GM18867 (cell line): Measurements from ENCODE around the gene THAP8.
"Not testable (repeated sequence)": the region's sequence is repeated elsewhere in the genome, so short reads cannot be mapped to it uniquely, and the experiment has no call there.

Source experiments
- ATAC-seq: cut with Tn5 transposase; IDR thresholded peaks from one replicate; pipeline ENCODE4 v1.9.1; 2021; ENCODE audit warnings: mild to moderate bottlenecking, moderate library complexity; ENCODE audit not compliant: unreplicated experiment

THAP8 gene

DNA sequence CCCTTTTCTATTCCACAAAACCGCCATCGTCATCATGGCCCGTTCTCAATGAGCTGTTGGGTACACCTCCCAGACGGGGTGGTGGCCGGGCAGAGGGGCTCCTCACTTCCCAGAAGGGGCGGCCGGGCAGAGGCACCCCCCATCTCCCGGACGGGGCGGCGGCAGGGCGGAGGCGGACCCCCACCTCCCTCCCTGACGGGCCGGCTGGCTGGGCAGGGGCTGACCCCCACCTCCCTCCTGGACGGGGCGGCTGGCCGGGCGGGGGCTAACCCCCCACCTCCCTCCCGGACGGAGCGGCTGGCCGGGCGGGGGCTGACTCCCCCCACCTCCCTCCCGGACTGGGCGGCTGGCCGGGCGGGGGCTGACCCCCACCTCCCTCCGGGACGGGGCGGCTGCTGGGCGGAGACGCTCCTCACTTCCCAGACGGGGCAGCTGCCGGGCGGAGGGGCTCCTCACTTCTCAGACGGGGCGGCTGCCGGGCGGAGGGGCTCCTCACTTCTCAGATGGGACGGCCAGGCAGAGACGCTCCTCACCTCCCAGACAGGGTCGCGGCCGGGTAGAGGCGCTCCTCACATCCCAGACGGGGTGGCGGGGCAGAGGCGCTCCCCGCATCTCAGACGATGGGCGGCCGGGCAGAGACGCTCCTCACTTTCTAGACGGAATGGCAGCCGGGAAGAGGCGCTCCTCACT, 14.9 kb upstream of the THAP8 start:
- not testable (repeated sequence) for ATAC-seq

DNA sequence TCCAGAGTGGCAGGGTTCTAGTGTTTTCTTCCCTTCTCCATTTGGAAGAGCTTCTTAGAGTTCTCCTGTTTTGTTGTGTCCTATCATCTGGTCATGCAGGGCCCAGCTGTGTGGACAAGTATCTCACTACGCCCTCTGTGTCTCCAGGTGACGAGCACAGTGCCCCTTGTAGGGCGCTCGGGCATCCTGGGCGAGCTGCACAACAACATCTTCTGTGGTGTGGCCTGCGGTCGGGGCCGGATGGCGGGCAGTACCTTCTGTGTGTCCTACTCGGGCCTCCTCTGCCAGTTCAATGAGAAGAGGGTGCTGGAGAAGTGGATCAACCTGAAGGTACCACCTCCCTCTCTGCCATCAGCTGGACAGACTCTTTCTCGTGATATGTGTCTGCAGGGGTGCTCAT, 13.6 kb upstream of the THAP8 start:
- no peak for ATAC-seq

DNA sequence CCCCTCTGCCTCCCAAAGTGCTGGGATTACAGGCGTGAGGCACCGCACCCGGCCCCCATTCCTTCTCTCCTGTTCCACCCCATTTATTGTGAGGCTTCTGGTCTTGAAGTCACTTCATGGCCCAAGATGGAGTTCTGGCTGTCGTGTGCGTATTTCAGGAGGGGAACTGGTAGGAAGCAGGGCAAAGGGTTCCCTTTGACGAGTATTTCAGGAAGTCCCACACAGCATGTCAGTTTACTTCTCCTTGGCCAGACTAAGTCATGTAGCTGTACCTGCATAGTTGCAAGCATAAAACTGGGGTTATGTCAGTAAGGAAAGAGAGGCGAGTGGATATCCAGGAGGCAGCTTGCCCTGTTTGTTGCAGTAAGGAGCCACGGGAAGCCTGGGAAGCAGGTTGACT, 10.7 kb upstream of the THAP8 start:
- ATAC-seq: no peak

DNA sequence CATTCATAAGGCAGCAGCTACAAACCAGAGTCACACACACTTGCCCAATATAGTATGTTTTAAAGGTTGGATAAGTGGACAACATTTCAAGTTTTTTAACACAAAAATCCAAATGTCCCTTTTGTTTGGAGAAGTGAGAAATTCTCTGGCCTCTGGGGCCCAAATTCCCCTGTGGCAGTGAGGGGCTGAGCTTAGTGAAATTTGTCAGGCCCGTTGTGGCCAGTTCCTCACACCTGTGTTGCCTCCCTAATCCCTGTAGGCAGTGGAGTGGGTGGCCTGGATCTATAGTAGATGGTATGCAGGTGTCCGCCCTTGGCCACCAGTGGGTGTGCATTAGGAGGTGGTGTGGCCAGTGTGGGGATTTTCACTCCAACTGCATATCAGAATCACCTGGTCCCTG, 7.3 kb upstream of the THAP8 start:
- ATAC-seq: no peak

DNA sequence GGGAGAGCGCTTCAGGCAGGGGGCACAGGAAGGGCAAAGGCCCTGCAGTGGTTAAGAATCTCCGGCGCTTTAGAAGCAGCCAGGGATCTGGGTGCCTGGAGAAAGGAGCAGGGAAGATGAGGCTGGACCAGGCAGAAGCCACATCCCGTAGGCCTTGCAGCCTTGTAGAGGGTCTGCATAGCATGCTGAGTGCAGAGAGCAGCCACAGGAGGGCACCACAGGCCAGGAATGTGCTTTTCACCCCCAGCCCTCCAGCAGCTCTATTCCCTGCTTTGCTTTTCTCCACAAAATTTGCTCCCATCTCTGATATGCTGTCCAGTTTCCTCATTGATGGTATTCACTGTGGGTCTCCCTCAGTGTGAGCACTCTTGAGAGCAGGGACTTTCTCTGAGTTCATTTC, 6.3 kb upstream of the THAP8 start:
- ATAC-seq: no peak

DNA sequence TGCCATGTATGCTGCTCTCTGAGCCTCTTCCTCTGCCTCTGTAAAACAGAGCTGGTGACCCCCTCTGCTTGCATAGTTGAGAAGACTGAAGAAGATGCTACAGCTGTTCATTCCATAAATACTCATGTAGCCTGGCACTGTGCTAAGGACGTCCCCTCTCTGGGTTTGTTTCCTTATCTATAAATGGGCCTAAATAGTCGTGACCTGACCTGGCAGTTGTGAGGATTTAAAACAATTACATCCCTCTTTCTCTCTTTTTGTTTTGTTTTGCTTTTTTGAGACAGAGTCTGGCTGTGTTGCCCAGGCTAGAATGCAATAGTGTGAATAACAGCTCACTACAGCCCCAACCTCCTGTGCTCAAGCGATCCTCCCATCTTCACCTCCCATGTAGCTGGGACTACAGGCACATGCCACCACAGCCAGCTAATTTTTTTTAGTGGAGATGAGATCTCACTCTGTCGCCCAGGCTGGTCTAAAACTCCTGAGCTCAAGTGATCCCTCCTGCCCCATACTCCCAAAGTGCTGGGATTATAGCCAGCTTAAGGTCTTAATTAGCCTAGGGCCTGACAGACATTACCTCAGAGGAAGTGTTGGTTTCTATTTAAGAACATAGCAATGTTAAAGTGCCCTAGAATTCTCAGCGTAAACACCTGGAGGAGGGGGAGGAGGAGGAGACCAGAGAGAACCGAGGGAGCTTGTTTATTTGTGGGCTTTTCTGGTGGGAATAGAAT, 5.3 kb upstream of the THAP8 start:
- ATAC-seq: no peak

DNA sequence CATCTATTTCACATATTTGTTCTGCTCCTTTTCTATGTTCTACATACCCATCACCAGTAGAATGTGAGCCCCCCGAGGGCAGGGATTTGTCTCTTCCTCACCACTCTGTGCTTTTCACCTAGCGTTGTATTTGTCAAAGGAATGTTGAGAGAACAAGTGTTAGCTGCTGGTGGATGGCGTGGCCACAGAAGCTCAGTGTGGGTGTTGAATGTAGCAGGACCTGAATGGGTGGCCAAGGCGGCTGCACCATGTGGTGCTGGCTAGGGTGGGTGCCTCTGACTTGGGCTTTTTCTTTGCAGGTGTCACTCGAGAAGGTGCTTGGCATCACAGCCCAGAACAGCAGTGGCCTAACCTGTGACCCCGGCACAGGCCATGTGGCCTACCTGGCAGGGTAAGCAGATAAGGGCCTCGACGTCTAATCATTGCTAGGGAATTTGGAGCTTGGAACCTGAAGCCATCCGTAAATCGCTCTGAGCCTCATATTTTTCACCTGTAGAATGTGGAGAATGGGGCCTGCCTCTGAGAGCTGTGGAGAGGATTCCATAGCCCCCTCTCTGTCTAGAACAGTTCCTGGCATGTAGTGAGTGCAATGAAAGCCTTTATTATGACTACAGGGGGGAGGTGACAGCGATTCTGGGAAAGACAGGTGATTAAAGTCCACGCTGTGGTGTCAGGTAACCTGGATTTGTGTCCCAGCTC, 4.5 kb upstream of the THAP8 start:
- ATAC-seq: no peak

DNA sequence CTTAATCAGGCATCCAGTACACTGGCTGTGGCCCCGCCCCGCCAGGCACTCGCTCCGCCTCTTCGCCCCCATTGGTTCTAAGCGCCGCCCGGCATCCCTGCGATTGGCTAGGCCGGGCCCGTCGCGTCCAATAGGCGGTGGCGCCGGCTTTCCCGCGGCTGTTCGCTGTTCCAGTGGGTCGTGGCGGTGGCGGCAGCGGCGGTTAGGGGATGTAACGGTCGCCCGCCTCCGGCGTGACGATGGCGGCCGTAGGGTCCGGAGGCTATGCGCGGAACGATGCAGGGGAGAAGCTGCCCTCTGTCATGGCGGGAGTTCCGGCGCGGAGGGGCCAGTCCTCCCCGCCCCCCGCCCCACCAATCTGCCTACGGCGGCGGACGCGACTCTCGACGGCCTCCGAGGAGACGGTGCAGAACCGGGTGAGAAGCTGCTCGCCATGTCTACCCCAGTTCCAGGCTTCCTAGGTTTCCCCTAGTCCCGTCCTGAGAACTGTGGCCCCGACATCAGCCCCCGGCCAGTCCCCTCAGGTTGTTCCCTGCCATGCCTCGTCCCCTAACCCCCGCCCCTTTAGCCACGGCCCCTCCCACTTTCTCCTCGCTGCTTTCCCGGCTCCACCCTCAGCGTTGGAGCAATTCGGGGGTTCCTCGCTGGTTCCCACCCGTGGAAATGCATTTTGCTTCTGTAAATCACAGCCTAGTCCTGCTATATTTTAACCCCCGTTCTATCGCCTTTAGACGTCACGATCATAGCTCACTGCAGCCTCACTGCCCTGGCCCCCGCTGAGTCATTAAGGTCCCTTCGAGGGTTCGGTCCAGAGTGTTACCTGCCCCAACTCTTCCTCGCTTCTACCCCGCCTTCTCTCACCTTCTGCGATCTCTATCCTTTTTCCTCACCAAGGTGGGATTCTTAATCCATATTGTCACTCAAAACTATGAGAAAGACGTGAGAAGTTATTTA, 925 bp upstream of the THAP8 start, which contains the start of gene WDR62:
Gene WDR62, plus strand, starts transcription at position 165 of the 954 bp plus-strand sequence. Its CDS starts 75 bp downstream, at position 240.
- ATAC-seq: peak; percentile 69

DNA sequence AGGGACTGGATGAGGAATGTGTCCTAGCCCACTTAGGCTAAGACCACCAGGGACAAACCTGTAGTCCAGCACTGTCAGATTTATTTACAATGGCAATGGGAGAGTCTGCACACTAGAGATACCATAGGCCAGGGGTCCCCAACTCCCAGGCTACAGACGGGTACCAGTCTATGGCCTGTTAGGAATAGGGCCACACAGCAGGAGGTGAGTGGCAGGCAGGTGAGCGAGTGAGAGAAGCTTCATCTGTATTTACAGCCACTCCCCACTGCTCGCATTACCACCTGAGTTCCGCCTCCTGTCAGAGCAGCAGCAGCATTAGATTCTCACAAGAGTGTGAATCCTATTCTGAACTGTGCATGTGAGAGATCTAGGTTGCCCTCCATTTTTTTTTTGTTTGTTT, 2.4 kb downstream of the THAP8 start:
- no peak for ATAC-seq

DNA sequence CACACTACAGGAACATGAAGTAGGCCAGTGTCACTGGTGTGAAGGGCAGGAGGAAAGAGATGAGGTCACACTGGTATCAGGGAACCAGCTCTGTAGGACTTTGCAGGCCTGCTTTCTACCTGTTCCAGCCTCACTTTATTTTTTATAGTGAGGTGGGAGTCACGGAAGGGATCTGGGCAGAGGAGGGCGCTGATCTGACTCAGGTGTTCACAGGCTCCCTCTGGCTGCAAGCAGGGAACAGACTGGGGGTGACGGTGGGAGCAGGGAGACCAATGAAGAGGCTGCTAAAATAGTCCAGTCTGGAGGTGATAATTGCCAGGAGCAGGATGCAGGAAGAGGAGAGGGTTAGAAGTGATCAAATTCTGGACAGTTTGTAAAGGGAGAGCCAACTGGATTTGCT, 2.8 kb downstream of the THAP8 start:
- no peak for ATAC-seq

DNA sequence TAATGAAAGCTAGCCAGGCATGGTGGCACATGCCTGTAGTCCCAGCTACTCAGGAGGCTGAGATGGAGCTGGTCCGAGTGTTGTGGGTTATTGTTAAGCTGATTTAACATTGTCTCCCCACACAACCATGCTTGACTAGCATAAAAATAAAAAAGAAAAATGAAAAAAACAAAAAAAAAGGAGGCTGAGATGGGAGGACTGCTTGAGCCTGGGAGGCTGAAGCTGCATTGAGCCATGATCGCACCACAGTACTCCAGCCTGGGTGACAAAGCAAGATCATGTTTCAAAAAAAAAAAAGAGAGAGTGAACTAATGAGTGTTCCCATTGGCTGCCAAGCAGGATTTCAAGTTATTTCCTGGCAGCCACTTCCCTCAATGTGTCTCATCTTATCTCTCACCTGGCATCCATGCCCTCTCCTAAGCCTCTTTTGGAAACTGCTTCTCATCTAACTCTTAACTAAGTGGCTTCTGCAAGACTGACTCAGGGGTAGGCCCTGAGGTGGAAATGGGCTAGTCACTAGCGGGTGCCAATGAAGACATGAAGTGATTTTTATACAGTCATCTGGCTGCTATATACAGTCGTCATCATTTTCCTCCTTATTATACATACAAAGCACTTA, 4.9 kb downstream of the THAP8 start:
- no peak for ATAC-seq

DNA sequence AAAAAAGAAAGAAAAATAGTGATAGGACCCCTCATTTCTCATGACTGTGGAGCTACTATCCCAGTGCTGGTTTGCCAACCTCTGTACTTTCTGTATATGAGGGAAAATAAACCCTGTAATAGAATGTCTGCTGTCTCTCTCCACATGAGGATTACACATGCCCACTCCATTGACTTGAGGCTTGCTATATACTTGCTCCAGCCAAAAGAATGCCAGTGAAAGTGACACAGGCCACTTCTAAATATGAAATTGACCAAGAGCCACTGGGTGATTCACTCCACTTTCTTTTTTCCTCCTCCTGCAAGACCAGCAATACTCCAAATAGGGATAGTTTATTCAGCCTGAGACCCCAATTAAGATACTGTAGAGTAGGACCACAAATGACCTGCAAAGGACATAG, 6.2 kb downstream of the THAP8 start:
- ATAC-seq: no peak

DNA sequence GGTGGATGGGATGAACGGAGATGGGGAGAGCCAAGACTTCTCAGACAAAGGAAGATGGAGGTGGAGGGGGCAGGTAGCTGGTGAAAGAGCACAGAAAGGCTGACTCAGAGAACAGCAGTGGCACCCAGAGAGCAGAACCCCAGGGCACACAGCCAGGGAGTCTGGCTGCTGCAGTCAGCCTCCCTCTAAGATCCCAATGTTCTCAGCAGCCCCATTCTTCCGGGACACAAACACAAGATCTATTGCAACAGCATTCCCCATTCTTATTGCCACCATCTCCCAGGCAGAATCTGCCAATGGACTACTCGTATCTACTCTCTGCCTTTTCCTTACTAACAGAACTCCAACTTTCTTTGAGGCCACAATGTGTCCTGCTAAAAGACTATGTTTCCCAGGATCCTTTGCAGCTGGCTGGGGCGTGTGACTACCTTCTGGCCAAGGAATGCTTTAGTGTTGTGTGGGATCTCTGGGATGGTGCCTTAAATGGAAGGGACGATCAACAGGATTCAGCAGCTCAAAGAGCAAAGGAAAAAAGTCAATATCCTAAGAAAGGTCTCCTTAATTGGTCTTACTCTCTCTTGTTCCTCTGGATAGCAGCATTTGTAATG, 7.5 kb downstream of the THAP8 start:
- no peak for ATAC-seq

DNA sequence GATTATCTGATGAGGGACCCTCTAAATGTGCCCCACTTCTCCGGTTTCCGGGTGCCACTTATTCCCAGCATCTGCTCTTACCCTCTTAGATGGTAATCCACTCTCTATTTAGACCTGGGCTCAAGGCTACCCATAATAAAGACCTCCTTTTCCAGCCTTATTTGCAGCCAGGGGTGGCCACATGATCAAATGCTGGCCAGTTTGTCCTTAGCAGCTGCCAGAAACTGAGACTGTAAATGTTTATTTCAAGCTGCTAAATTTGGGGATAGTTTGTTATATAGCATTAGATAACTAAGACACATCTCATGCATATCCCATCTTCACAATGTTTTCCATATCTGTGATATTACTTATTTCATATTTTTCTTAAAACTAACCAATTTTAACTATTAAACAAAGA, 10.1 kb downstream of the THAP8 start:
- no peak for ATAC-seq

DNA sequence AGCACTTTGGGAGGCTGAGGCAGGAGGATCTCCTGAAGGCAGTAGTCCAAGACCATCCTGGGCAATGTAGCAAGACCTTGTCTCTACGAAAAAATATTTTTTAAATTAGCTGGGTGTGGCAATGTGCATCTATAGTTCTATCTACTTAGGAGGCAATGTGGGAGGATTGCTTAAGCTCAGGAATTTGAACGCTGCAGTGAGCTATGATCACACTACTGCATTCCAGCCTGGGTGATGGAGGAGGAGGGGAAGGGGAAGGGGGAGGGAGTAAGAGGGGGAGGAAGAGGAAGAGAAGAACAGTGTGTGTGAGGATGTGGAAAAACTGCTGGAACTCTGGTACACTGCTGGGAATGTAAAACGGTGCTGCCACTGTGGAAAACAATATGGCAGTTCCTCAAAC, 12.3 kb downstream of the THAP8 start:
- no peak for ATAC-seq

DNA sequence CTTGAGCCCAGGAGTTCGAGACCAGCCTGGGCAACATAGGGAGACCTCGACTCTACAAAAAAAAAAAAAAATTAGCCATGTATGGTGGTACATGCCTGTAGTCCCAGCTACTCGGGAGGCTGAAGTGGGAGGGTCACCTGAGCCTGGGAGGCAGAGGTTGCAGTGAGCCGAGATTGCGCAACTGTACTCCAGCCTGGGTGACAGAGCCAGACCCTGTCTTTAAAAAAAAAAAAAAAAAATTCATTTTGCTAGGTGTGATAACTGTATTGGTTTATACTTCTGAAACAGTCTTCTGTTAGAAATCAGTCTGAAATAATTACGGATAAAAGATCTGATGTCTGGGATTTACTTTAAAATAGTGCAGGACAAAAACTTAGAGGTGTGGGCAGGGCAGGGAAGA, 13.0 kb downstream of the THAP8 start:
- ATAC-seq: not testable (repeated sequence)

DNA sequence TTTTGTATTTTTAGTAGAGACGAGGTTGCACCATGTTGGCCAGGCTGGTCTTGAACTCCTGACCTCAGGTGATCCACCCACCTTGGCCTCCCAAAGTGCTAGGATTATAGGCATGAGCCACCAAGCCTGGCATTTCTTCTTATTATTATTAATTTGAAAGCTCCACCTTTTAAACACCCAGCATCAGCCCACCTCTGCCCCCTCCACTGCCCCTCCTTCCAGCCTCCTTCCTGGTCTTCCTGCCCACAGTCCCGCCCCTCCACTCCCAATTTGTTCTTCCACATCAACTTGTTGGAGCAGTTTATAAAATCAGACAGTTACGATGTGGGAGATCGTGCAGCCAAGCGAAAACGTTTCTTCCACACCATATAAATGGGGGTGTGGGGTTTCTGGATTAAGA, 13.6 kb downstream of the THAP8 start:
- ATAC-seq: no peak

DNA sequence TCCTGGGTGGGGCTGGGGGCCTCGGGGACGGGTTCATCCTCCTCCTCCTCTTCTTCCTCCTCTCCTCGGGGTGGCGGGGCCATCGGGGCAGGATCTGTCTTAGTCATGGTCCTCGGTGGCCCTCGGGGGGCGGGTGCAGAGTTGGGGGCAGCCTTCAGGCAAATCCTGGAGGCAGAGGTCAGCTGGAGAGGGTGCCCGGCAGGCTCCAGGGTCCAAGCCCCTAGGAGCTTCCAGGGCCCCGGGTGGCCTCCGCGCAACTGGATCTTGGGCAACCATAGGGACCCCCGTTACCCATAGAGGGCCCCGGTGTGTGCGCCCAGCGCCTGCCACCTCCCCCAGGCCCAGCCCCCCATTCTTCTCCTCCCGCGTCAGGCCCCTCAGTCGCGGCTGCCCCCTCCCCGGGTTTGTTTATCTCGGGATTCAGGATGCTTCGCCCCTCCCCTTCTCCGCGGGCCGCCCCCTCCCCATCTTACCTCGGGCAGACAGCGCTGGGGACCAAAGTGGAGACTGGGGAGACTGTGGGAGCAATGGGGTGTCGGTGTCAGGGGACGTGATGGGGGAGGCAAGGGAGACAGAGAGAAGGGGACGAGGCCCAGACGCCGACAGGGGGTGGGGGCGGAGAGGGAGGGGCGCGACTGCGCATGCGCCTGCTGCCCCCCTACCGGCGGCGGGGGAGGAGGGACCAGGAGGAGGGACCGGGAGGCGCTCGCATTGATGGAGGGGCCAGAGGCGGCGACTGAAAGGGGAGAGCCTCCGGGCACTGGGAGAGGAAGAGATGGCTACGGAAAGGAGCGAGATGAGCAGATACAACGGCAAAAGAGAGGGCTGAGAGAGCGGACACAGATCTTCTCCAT, 21.6 kb downstream of the THAP8 start, which contains the start of gene CLIP3:
Gene CLIP3, minus strand, starts transcription at position 623 of the 854 bp plus-strand sequence. Its CDS starts 516 bp downstream, at position 107.
- ATAC-seq: no peak

DNA sequence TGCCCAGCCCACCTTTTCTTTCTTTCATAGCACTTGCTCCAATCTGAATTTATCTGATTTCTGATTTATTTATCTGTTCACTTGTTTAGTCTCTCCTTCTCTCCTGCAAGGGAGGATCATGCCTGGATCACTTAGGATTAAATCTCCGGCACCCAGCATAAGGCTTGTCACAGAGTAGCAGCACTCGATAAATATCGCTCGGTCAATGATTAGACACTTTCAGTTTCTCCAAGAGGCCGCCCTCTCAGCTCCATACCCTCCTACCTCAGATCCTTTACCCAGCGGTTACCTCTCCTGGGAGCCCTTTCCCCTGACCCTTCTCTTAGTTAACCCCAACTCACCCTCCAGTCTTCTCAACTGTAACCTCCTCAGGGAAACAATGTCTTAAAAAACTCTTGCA, 22.8 kb downstream of the THAP8 start:
- ATAC-seq: no peak
